ENCODE results near the gene LPAR6.

The LPAR6 gene

DNA sequence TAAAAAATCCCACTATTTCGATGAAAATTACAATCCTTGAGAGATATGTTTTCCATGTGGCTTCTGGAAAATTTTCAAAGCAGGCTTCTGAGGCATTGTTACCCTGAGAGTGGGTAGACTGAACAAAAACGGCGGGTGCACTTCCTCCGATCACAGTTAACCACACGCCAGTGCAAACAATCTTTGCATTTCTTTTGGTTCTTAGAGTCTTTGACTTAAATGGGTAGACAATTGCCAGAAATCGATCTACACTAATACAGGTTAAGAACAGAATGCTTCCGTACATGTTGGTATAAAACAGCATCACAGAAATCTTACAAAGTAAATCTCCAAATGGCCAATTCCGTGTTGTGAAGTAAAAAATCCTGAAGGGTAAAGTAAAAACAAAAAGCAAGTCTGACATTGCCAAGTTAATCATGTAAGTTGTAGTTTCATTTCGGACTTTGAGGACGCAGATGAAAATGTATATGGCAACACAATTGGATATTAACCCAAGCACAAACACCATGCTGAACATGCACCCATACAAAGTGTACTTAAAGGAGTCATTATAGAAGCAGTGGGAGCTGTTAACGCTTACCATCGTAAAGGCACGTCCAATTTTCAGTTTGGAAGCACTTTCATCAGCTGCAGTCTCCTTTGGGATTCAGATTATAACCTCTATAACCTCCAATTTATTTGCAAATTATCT is 927 bp downstream of the LPAR6 start:
- Histone ChIP-seq H3K4me3 (ENCODE audit: low read length) (no peak overlapping the region), H4K20me1 (ENCODE audit: control insufficient read depth, insufficient read depth, low read depth, low read length) (no peaks in the 10 kb centered on the region), H3K79me2 (ENCODE audit: control insufficient read depth, low read length) (no peaks in the 10 kb centered on the region), H3K27me3 (ENCODE audit: control insufficient read depth, low read length) (no peaks in the 10 kb centered on the region), H3K9me3 (ENCODE audit: control insufficient read depth, insufficient read depth, low read length) (no peaks in the 10 kb centered on the region), H3K9me2 (replicated peaks; ENCODE audit: control insufficient read depth, low read length) (no peaks in the 10 kb centered on the region), H3K27ac (ENCODE audit: low read depth, low read length) (no peak overlapping the region), H3K36me3 (ENCODE audit: control insufficient read depth, low read length) (peaks cover 79% of the 10 kb centered on the region), H3K4me2 (ENCODE audit: low read length) (no peak overlapping the region), H3K4me1 (ENCODE audit: control insufficient read depth, low read length) (no peaks in the 10 kb centered on the region), H3F3A (ENCODE audit: control insufficient read depth, insufficient read depth) (no peaks in the 10 kb centered on the region)
- TF ChIP-seq EZH2phosphoT487 (IDR thresholded peaks at IDR 0.05; ENCODE audit: borderline replicate concordance, low read length), result no peak
- TF ChIP-seq, protein P1, sequence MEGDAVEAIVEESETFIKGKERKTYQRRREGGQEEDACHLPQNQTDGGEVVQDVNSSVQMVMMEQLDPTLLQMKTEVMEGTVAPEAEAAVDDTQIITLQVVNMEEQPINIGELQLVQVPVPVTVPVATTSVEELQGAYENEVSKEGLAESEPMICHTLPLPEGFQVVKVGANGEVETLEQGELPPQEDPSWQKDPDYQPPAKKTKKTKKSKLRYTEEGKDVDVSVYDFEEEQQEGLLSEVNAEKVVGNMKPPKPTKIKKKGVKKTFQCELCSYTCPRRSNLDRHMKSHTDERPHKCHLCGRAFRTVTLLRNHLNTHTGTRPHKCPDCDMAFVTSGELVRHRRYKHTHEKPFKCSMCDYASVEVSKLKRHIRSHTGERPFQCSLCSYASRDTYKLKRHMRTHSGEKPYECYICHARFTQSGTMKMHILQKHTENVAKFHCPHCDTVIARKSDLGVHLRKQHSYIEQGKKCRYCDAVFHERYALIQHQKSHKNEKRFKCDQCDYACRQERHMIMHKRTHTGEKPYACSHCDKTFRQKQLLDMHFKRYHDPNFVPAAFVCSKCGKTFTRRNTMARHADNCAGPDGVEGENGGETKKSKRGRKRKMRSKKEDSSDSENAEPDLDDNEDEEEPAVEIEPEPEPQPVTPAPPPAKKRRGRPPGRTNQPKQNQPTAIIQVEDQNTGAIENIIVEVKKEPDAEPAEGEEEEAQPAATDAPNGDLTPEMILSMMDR (IDR thresholded peaks at IDR 0.05; ENCODE audit: low read depth, low read length, poor library complexity, severe bottlenecking), result no peak

DNA sequence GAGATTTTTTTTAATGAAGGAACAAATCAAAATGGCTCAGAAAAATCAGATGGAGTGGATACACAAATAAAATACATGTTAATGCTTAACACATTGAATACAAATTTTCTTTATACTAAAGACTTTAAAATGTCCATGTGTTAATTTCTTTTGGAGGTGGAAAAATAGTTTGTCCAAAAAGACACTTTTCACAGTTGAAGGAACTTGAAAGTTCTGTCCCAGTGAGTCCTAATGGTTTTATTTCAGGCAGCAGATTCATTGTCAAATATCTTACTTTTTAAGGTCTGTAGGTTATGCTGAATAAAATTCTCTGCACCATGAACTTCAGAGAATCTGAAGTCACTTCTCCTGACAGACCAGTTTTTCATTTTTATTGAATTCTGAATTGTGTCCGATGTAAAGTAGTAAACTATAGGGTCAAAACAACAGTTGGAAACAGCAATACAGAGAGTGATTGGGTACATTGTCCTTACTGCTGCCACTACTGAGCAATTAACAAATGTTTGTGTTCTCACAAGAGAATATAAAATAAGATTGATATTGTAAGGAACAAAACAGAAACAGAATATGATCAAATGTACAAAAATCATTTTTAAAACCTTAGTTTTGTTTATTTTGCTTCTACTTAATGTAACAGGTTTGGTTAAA is 1.6 kb downstream of the LPAR6 start:
- Histone ChIP-seq H3K36me3 (ENCODE audit: control insufficient read depth, low read length) (peaks cover 78% of the 10 kb centered on the region), H3K79me2 (ENCODE audit: control insufficient read depth, low read length) (no peaks in the 10 kb centered on the region), H3K4me1 (ENCODE audit: control insufficient read depth, low read length) (no peaks in the 10 kb centered on the region), H4K20me1 (ENCODE audit: control insufficient read depth, insufficient read depth, low read depth, low read length) (no peaks in the 10 kb centered on the region), H3K9me2 (replicated peaks; ENCODE audit: control insufficient read depth, low read length) (no peaks in the 10 kb centered on the region), H3K9me3 (ENCODE audit: control insufficient read depth, insufficient read depth, low read length) (no peaks in the 10 kb centered on the region), H3K27me3 (ENCODE audit: control insufficient read depth, low read length) (no peaks in the 10 kb centered on the region), H3K4me2 (ENCODE audit: low read length) (no peak overlapping the region), H3K27ac (ENCODE audit: low read depth, low read length) (no peak overlapping the region), H3F3A (ENCODE audit: control insufficient read depth, insufficient read depth) (no peaks in the 10 kb centered on the region), H3K4me3 (ENCODE audit: low read length) (no peak overlapping the region)
- TF ChIP-seq, protein P1 (IDR thresholded peaks at IDR 0.05; ENCODE audit: low read depth, low read length, poor library complexity, severe bottlenecking), result no peak
- no peak for TF ChIP-seq EZH2phosphoT487 (IDR thresholded peaks at IDR 0.05; ENCODE audit: borderline replicate concordance, low read length)

DNA sequence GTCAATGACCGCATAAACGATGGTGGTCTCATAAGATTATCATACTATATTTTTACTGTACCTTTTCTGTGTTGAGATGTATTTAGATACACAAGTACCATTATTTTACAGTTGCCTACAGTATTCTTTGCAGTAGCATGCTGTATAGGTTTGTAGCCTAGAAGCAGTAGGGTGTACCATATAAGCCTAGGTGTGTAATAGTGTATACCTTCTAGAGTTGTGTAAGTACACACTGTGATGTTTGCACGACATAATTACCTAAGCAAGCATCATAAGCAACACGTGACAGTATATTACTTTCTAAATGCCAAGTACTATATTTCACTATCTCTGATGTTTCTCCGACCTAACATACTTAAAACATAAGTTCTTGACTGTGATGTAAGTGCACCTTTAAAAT is 2.7 kb downstream of the LPAR6 start:
- no peaks in the 10 kb centered on the region for H3K9me3 ChIP-seq (ENCODE audit: control insufficient read depth, insufficient read depth, low read length)
- no peak overlapping the region for H3K27ac ChIP-seq (ENCODE audit: low read depth, low read length)
- H3K4me1 ChIP-seq (ENCODE audit: control insufficient read depth, low read length), result no peaks in the 10 kb centered on the region
- no peak overlapping the region for H3K4me3 ChIP-seq (ENCODE audit: low read length)
- no peaks in the 10 kb centered on the region for H3F3A ChIP-seq (ENCODE audit: control insufficient read depth, insufficient read depth)
- no peaks in the 10 kb centered on the region for H4K20me1 ChIP-seq (ENCODE audit: control insufficient read depth, insufficient read depth, low read depth, low read length)
- no peak overlapping the region for H3K4me2 ChIP-seq (ENCODE audit: low read length)
- TF ChIP-seq EZH2phosphoT487 (IDR thresholded peaks at IDR 0.05; ENCODE audit: borderline replicate concordance, low read length), result no peak
- TF ChIP-seq, protein P1 (IDR thresholded peaks at IDR 0.05; ENCODE audit: low read depth, low read length, poor library complexity, severe bottlenecking), result no peak
- no peaks in the 10 kb centered on the region for H3K79me2 ChIP-seq (ENCODE audit: control insufficient read depth, low read length)
- H3K27me3 ChIP-seq (ENCODE audit: control insufficient read depth, low read length), result no peaks in the 10 kb centered on the region
- peaks cover 72% of the 10 kb centered on the region for H3K36me3 ChIP-seq (ENCODE audit: control insufficient read depth, low read length)
- no peaks in the 10 kb centered on the region for H3K9me2 ChIP-seq (replicated peaks; ENCODE audit: control insufficient read depth, low read length)
